ENCODE results near the gene PDAP1. TPM values are rescaled to one million over a fixed set of nuclear protein-coding genes. Genes with fewer than 3 reads are reported as not detected.

Gene PDAP1
- total and polyA plus RNA-seq, 9 of the 15 experiments (the other 6 are each of a cell fraction or from before 2014, with no cell fraction given), result 10.2 to 315 (median 129) TPM

- TF ChIP-seq, protein P1, sequence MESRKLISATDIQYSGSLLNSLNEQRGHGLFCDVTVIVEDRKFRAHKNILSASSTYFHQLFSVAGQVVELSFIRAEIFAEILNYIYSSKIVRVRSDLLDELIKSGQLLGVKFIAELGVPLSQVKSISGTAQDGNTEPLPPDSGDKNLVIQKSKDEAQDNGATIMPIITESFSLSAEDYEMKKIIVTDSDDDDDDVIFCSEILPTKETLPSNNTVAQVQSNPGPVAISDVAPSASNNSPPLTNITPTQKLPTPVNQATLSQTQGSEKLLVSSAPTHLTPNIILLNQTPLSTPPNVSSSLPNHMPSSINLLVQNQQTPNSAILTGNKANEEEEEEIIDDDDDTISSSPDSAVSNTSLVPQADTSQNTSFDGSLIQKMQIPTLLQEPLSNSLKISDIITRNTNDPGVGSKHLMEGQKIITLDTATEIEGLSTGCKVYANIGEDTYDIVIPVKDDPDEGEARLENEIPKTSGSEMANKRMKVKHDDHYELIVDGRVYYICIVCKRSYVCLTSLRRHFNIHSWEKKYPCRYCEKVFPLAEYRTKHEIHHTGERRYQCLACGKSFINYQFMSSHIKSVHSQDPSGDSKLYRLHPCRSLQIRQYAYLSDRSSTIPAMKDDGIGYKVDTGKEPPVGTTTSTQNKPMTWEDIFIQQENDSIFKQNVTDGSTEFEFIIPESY (CRISPR knock-in tag; IDR thresholded peaks at IDR 0.05), result no peak; the same call in 1 of the 2 replicates
- TF ChIP-seq KDM2B (CRISPR knock-in tag; IDR thresholded peaks at IDR 0.05) (no peak; the same call in 1 of the 2 replicates), ELK1 (CRISPR knock-in tag; IDR thresholded peaks at IDR 0.05) (no peak), CREB1 (IDR thresholded peaks at IDR 0.05) (peak; percentile 80), CREB1 (CRISPR knock-in tag; IDR thresholded peaks at IDR 0.05) (peak; percentile 69; the same call in 1 of the 2 replicates), ZNF644 (tag; IDR thresholded peaks at IDR 0.05; ENCODE audit: low read depth) (no peak), SRSF3 (IDR thresholded peaks at IDR 0.05; ENCODE audit: insufficient read depth, low read length) (no peak), SP1 (CRISPR knock-in tag; IDR thresholded peaks at IDR 0.05) (peak; percentile 75), SLC30A9 (CRISPR knock-in tag; IDR thresholded peaks at IDR 0.05) (no peak), E2F1 (CRISPR knock-in tag; IDR thresholded peaks at IDR 0.05) (peak; percentile 74; the same call in 1 of the 2 replicates), CTCFL (IDR thresholded peaks at IDR 0.05; ENCODE audit: borderline replicate concordance, insufficient read depth, low read depth, low read length, poor library complexity, severe bottlenecking) (no peak), ZNF592 (IDR thresholded peaks at IDR 0.05) (no peak), THRAP3 (IDR thresholded peaks at IDR 0.05; ENCODE audit: borderline replicate concordance) (no peak)
- TF ChIP-seq, protein P2, sequence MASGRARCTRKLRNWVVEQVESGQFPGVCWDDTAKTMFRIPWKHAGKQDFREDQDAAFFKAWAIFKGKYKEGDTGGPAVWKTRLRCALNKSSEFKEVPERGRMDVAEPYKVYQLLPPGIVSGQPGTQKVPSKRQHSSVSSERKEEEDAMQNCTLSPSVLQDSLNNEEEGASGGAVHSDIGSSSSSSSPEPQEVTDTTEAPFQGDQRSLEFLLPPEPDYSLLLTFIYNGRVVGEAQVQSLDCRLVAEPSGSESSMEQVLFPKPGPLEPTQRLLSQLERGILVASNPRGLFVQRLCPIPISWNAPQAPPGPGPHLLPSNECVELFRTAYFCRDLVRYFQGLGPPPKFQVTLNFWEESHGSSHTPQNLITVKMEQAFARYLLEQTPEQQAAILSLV (tag; IDR thresholded peaks at IDR 0.05), result no peak
These were observed 30.4 kb upstream of the PDAP1 start, which contains the start of the genes CPSF4 and PTCD1 (continued) for GRCh38 chr7:99438573-99439480.

All from K562 (cell line).